ENCODE measurements around the gene MIF. TPM values are rescaled to one million over a fixed set of nuclear protein-coding genes. Genes with fewer than 3 reads are reported as not detected.
"Not testable (repeated sequence)": the region's sequence is repeated elsewhere in the genome, so short reads cannot be mapped to it uniquely, and the experiment has no call there.

MIF gene
- total RNA-seq, 4 donors from 2014 or later = 77.1 to 189 (median 124) TPM

- Histone ChIP-seq H3K27ac (peak overlapping the region; percentile 77 to 91), H3K4me1 (no peaks in the 10 kb centered on the region), H3K4me3 (peak overlapping the region; percentile 45 to 59), H3K36me3 (no peaks in the 10 kb centered on the region), H3K9me3 (no peaks in the 10 kb centered on the region), H3K27me3 (no peaks in the 10 kb centered on the region)
- intact Hi-C loops (cut with DNase I; ENCODE audit: low total_unique reads) = no loop called here
- peak; percentile 98 to 99 for DNase-seq
- peak; percentile 58 to 86 for TF ChIP-seq POLR2A (IDR thresholded peaks at IDR 0.05)
- TF ChIP-seq CTCF (IDR thresholded peaks at IDR 0.05) = peak in 1 of 4 experiments; percentile 18
These were observed 19.6 kb downstream of the MIF start for GRCh38 chr22:23913661-23914353.

GRCh38 chr22:23915290-23915689 lies 21.1 kb downstream of the MIF start:
- Histone ChIP-seq H3K27me3 (no peaks in the 10 kb centered on the region), H3K36me3 (no peaks in the 10 kb centered on the region), H3K27ac (no peak overlapping the region), H3K4me3 (no peak overlapping the region), H3K4me1 (no peaks in the 10 kb centered on the region), H3K9me3 (no peaks in the 10 kb centered on the region)
- no peak for TF ChIP-seq CTCF (IDR thresholded peaks at IDR 0.05)
- no peak for TF ChIP-seq POLR2A (IDR thresholded peaks at IDR 0.05)
- DNase-seq = no peak
- intact Hi-C loops (cut with DNase I; ENCODE audit: low total_unique reads) = no loop called here

GRCh38 chr22:23920267-23920611 lies 26.1 kb downstream of the MIF start:
- H3K27ac ChIP-seq; DNase-seq; intact Hi-C loops (cut with DNase I; ENCODE audit: low total_unique reads); H3K36me3 ChIP-seq; H3K27me3 ChIP-seq; H3K4me3 ChIP-seq; H3K4me1 ChIP-seq; H3K9me3 ChIP-seq: not testable (repeated sequence)

- H3K27me3 ChIP-seq; H3K4me1 ChIP-seq; H3K36me3 ChIP-seq; H3K27ac ChIP-seq; intact Hi-C loops (cut with DNase I; ENCODE audit: low total_unique reads); DNase-seq; H3K4me3 ChIP-seq; H3K9me3 ChIP-seq: not testable (repeated sequence)
These were observed 27.5 kb downstream of the MIF start for GRCh38 chr22:23921586-23922201.

GRCh38 chr22:23922921-23923320 lies 28.7 kb downstream of the MIF start:
- intact Hi-C loops (cut with DNase I; ENCODE audit: low total_unique reads) = no loop called here
- no peak for DNase-seq
- H3K27ac ChIP-seq = no peak overlapping the region
- no peaks in the 10 kb centered on the region for H3K27me3 ChIP-seq
- H3K36me3 ChIP-seq = no peaks in the 10 kb centered on the region
- no peak overlapping the region for H3K4me3 ChIP-seq
- no peaks in the 10 kb centered on the region for H3K9me3 ChIP-seq
- TF ChIP-seq CTCF (IDR thresholded peaks at IDR 0.05) (no peak), POLR2A (IDR thresholded peaks at IDR 0.05) (no peak)
- H3K4me1 ChIP-seq = no peaks in the 10 kb centered on the region

- Histone ChIP-seq H3K27me3 (no peaks in the 10 kb centered on the region), H3K4me1 (no peaks in the 10 kb centered on the region), H3K9me3 (no peaks in the 10 kb centered on the region), H3K27ac (no peak overlapping the region), H3K4me3 (no peak overlapping the region), H3K36me3 (no peaks in the 10 kb centered on the region)
- TF ChIP-seq POLR2A (IDR thresholded peaks at IDR 0.05) = no peak
- TF ChIP-seq CTCF (IDR thresholded peaks at IDR 0.05) = no peak
- DNase-seq = no peak
- intact Hi-C loops (cut with DNase I; ENCODE audit: low total_unique reads) = loop anchor here (5.0 kb wide), 1 partner anchor 47 kb away; the partner anchor contains the start of gene DDT
These were observed 30.9 kb downstream of the MIF start for GRCh38 chr22:23925020-23925606.
